HG03354 (cell line): ENCODE results near the gene ACTL6B.
A peak's percentile ranks its signal among the peaks of the same experiment; 100 is the strongest.
"Not testable (repeated sequence)": the region's sequence is repeated elsewhere in the genome, so short reads cannot be mapped to it uniquely, and the experiment has no call there.

Experiments used
- ATAC-seq: cut with Tn5 transposase; IDR thresholded peaks from one replicate; pipeline ENCODE4 v1.9.1; 2021; ENCODE audit warnings: mild to moderate bottlenecking; ENCODE audit not compliant: unreplicated experiment, poor library complexity, severe bottlenecking

The ACTL6B gene

GRCh38 chr7:100673942-100674410, 17.7 kb upstream of the ACTL6B start:
- ATAC-seq: peak; percentile 2

GRCh38 chr7:100673302-100673941, 17.2 kb upstream of the ACTL6B start, which contains the start of gene GNB2:
Gene GNB2 (plus strand): TSS chr7:100673740. CDS start chr7:100676266, 2,526 bp downstream.
- peak; percentile 60 for ATAC-seq

GRCh38 chr7:100671353-100672327, 15.4 kb upstream of the ACTL6B start:
- no peak for ATAC-seq

- no peak for ATAC-seq
Measured at GRCh38 chr7:100670074-100670473, 13.8 kb upstream of the ACTL6B start.

GRCh38 chr7:100669106-100669505, 12.9 kb upstream of the ACTL6B start:
- not testable (repeated sequence) for ATAC-seq

- ATAC-seq: no peak
Measured at GRCh38 chr7:100668069-100668449, 11.8 kb upstream of the ACTL6B start.

- no peak for ATAC-seq
Measured at GRCh38 chr7:100667331-100668068, 11.3 kb upstream of the ACTL6B start.

- no peak for ATAC-seq
Measured at GRCh38 chr7:100665168-100665726, 9.0 kb upstream of the ACTL6B start.

- not testable (repeated sequence) for ATAC-seq
Measured at GRCh38 chr7:100662194-100662776, 6.0 kb upstream of the ACTL6B start.

- ATAC-seq: no peak
Measured at GRCh38 chr7:100654908-100655831, 1.1 kb downstream of the ACTL6B start.

GRCh38 chr7:100649826-100650565, 6.3 kb downstream of the ACTL6B start:
- no peak for ATAC-seq

GRCh38 chr7:100642534-100642907, 13.7 kb downstream of the ACTL6B start:
- no peak for ATAC-seq

GRCh38 chr7:100641860-100642533, 14.3 kb downstream of the ACTL6B start:
- ATAC-seq: no peak

- no peak for ATAC-seq
Measured at GRCh38 chr7:100641463-100641859, 14.8 kb downstream of the ACTL6B start, which contains the start of gene TFR2. Gene TFR2 (minus strand): TSS chr7:100641552. CDS start chr7:100641509, 43 bp downstream.

- no peak for ATAC-seq
Measured at GRCh38 chr7:100640517-100641440, 15.5 kb downstream of the ACTL6B start.

GRCh38 chr7:100639995-100640516, 16.2 kb downstream of the ACTL6B start:
- ATAC-seq: no peak
